ENCODE results near the gene SLC15A4. TPM values are rescaled to one million over a fixed set of nuclear protein-coding genes. Genes with fewer than 3 reads are reported as not detected.

Gene SLC15A4
- total RNA-seq, 2 donors from 2014 or later = 15.5 to 17.2 TPM

DNA sequence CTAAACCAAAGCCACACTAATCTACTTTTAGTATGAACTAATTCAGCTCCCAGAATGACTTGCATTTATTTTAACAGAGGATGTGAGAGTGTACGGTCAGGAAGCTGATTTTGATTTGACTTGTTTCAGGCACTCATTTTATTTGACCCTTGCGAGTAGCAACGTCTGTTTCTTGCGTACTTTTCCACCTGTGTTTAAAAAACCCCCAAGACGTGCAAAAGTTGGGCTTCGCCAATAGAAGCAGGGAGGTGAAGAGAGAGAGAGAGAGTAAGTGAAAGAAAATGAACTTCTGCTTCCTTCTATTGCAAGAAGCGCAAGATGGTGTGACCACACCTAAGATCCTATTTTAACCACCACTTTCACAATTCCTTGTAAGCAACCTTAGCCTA, 6.7 kb upstream of the SLC15A4 start:
- peak overlapping the region; percentile 27 for H3K27ac Mint-ChIP-seq
- H3K9me3 ChIP-seq (ENCODE audit: control insufficient read depth, low read length, poor library complexity, severe bottlenecking) = no peaks in the 10 kb centered on the region
- ATAC-seq (peak; percentile 53), DNase-seq (no peak)
- H3K36me3 Mint-ChIP-seq (ENCODE audit: low read depth) = no peaks in the 10 kb centered on the region
- peaks cover 22% of the 10 kb centered on the region for H3K27me3 Mint-ChIP-seq
- H3K4me1 Mint-ChIP-seq = peaks cover 9% of the 10 kb centered on the region
- no peak overlapping the region for H3K4me3 Mint-ChIP-seq

- Mint-ChIP-seq H3K4me1 (peaks cover 7% of the 10 kb centered on the region), H3K27ac (peak overlapping the region; percentile 27), H3K36me3 (ENCODE audit: low read depth) (no peaks in the 10 kb centered on the region), H3K4me3 (no peak overlapping the region), H3K27me3 (peaks cover 17% of the 10 kb centered on the region)
- DNase-seq (no peak), ATAC-seq (peak; percentile 76)
- no peaks in the 10 kb centered on the region for H3K9me3 ChIP-seq (ENCODE audit: control insufficient read depth, low read length, poor library complexity, severe bottlenecking)
These were observed 6.2 kb upstream of the SLC15A4 start for GRCh38 chr12:128829861-128830504.

GRCh38 chr12:128827724-128828123, 4.0 kb upstream of the SLC15A4 start:
- H3K27me3 Mint-ChIP-seq = peaks cover 17% of the 10 kb centered on the region
- ATAC-seq (no peak), DNase-seq (no peak)
- H3K4me1 Mint-ChIP-seq = peaks cover 9% of the 10 kb centered on the region
- H3K4me3 Mint-ChIP-seq = no peak overlapping the region
- no peak overlapping the region for H3K27ac Mint-ChIP-seq
- H3K36me3 Mint-ChIP-seq (ENCODE audit: low read depth) = no peaks in the 10 kb centered on the region
- H3K9me3 ChIP-seq (ENCODE audit: control insufficient read depth, low read length, poor library complexity, severe bottlenecking) = no peaks in the 10 kb centered on the region

DNA sequence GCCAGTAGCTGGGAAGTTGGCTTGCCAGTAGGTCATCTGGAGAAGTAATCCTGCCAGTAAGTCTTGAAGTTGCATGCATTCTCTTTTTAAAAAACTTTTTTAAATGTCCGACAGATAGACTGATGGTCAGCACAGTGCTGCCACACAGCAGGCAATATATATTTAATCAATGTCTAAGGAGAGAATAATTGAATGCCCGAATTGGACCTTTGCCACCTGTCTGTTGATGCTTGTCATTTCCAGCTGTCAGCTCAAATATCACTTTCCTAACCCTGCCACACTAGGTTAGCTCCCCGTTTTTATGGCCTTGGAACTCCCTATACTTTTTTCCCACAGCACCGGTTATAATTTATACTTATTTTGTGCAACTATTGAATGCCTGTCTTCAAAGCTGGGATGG, 2.1 kb upstream of the SLC15A4 start:
- no peaks in the 10 kb centered on the region for H3K9me3 ChIP-seq (ENCODE audit: control insufficient read depth, low read length, poor library complexity, severe bottlenecking)
- H3K36me3 Mint-ChIP-seq (ENCODE audit: low read depth) = no peaks in the 10 kb centered on the region
- peaks cover 18% of the 10 kb centered on the region for H3K4me1 Mint-ChIP-seq
- H3K27ac Mint-ChIP-seq = no peak overlapping the region
- DNase-seq (no peak), ATAC-seq (no peak)
- H3K4me3 Mint-ChIP-seq = no peak overlapping the region
- H3K27me3 Mint-ChIP-seq = peaks cover 17% of the 10 kb centered on the region

GRCh38 chr12:128823216-128823915, 392 bp downstream of the SLC15A4 start:
- ATAC-seq (peak; percentile 69), DNase-seq (no peak)
- Mint-ChIP-seq H3K36me3 (ENCODE audit: low read depth) (no peaks in the 10 kb centered on the region), H3K27me3 (no peaks in the 10 kb centered on the region), H3K4me3 (peak overlapping the region; percentile 83), H3K4me1 (peaks cover 21% of the 10 kb centered on the region), H3K27ac (no peak overlapping the region)
- H3K9me3 ChIP-seq (ENCODE audit: control insufficient read depth, low read length, poor library complexity, severe bottlenecking) = no peaks in the 10 kb centered on the region

DNA sequence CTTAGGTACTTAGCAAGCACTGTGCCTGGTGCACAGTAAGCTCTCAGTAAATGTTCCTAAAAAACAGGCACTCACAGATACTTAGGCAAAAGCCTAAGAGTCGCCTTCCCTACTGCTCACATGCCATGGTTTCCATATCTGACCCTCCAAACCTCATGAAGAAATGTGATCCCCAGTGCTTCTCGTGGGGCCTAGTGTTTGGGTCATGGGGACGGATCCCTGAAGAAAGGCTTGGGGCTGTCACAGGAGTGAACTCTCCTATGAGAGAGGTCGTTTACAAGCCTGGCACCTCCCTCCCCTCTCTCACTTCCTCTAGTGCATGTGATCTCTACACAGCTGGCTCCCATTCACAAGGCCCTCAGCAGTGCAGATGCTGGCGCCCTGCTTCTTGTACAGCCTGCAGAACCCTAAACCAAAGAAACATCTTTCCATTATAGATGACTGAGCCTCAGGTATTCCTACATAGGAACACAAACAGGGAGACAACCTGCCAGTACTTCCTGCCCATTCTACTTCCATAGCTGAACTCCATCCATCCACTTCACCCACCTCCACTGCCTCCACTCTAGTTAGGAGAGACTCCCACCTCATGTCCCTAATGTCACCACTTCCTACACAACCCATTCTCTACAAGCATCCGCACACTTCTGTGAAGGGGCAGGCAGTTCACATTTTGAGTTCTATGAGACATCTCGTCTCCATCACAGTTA, 2.9 kb downstream of the SLC15A4 start:
- ATAC-seq = peak; percentile 20
- H3K4me3 Mint-ChIP-seq = peak overlapping the region; percentile 39
- no peaks in the 10 kb centered on the region for H3K9me3 ChIP-seq (ENCODE audit: control insufficient read depth, low read length, poor library complexity, severe bottlenecking)
- H3K27ac Mint-ChIP-seq = peak overlapping the region; percentile 78
- H3K27me3 Mint-ChIP-seq = no peaks in the 10 kb centered on the region
- no peaks in the 10 kb centered on the region for H3K36me3 Mint-ChIP-seq (ENCODE audit: low read depth)
- H3K4me1 Mint-ChIP-seq = peaks cover 36% of the 10 kb centered on the region
- no peak for DNase-seq

DNA sequence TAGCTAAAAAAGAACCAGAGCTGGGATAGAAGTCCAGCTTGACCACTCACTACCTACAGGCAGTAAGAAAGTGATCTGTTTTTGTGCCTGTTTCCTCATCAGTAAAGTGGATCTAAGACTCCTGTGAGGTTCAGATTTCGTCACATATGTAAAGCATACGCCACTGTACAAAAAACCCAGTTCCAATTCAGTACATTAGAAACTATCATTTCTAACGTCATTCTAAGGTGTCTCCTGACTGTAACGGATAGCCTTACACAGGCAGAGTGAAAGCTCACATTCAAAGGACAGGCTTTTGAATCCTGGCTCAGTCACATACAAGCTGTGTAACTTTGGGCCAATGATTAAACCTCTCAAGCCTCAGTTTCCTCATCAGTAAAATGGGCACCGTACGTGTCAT, 3.5 kb downstream of the SLC15A4 start:
- ATAC-seq (no peak), DNase-seq (no peak)
- Mint-ChIP-seq H3K27ac (no peak overlapping the region), H3K4me1 (peaks cover 39% of the 10 kb centered on the region), H3K27me3 (no peaks in the 10 kb centered on the region), H3K4me3 (no peak overlapping the region), H3K36me3 (ENCODE audit: low read depth) (no peaks in the 10 kb centered on the region)
- H3K9me3 ChIP-seq (ENCODE audit: control insufficient read depth, low read length, poor library complexity, severe bottlenecking) = no peaks in the 10 kb centered on the region

- H3K36me3 Mint-ChIP-seq (ENCODE audit: low read depth) = no peaks in the 10 kb centered on the region
- H3K4me1 Mint-ChIP-seq = peaks cover 37% of the 10 kb centered on the region
- no peak overlapping the region for H3K4me3 Mint-ChIP-seq
- no peaks in the 10 kb centered on the region for H3K27me3 Mint-ChIP-seq
- DNase-seq = no peak
- H3K27ac Mint-ChIP-seq = no peak overlapping the region
- H3K9me3 ChIP-seq (ENCODE audit: control insufficient read depth, low read length, poor library complexity, severe bottlenecking) = no peaks in the 10 kb centered on the region
- ATAC-seq = no peak
These were observed 4.2 kb downstream of the SLC15A4 start for GRCh38 chr12:128819293-128820144.

- Mint-ChIP-seq H3K27me3 (no peaks in the 10 kb centered on the region), H3K4me3 (no peak overlapping the region), H3K36me3 (ENCODE audit: low read depth) (no peaks in the 10 kb centered on the region), H3K4me1 (peaks cover 40% of the 10 kb centered on the region), H3K27ac (peak overlapping the region; percentile 85)
- DNase-seq (no peak), ATAC-seq (no peak)
- no peaks in the 10 kb centered on the region for H3K9me3 ChIP-seq (ENCODE audit: control insufficient read depth, low read length, poor library complexity, severe bottlenecking)
These were observed 5.4 kb downstream of the SLC15A4 start for GRCh38 chr12:128818065-128819022.

DNA sequence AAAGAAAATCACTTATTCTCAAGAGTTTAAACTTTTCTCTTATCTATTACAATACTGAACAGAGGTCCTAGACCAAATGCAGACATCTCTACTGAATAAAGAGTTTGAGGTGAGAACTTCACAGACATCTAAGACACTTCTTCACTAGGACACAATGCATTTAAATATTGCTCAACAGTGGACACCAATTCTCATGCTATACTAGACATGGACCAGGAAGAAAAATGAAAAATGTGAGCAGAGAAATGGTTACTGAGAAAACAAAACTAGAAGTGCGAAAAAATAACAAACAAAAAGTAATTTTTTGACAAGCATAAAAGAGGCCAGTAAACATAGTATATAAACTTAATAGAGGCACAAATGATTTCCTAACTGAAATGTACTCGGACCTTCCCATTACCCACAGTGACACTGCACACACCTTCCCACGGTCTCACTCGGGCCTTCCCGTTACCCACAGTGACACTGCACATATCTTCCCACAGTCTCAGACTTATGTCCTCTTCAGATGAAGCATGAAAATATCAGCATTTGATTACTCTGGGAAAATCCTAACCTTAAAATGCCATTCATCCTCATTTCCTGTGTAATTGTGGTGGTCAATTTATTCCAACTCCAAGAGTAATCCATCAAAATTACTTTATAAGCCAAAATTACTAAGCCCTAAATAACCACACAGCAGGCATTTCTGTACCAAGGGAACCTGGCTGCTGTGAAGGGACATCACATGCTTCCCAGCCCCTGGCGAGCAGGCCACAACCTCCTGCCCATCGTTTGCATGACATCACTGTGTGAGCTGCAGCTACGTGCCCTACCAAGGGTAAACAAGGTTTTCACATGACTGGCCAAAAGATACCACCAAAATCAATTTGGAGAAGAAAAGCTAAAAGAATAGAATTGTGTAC, 6.4 kb downstream of the SLC15A4 start:
- no peaks in the 10 kb centered on the region for H3K36me3 Mint-ChIP-seq (ENCODE audit: low read depth)
- DNase-seq = no peak
- peaks cover 44% of the 10 kb centered on the region for H3K4me1 Mint-ChIP-seq
- H3K27me3 Mint-ChIP-seq = no peaks in the 10 kb centered on the region
- no peaks in the 10 kb centered on the region for H3K9me3 ChIP-seq (ENCODE audit: control insufficient read depth, low read length, poor library complexity, severe bottlenecking)
- peak; percentile 38 for ATAC-seq
- H3K4me3 Mint-ChIP-seq = no peak overlapping the region
- H3K27ac Mint-ChIP-seq = peak overlapping the region; percentile 85

DNA sequence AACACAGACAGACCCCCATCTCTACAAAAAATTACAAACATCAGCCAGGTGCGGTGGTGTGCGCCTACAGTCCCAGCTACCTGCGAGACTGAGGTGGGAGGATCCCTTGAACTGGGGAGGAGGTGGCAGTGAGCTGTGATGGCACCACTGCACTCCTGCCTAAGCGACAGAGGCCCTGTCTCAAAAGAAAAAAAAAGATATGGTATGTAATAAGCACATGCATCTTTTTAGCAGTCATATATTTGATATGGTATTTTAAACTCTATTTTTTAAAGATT, 7.2 kb downstream of the SLC15A4 start:
- no peak overlapping the region for H3K4me3 Mint-ChIP-seq
- ATAC-seq = no peak
- DNase-seq = no peak
- no peaks in the 10 kb centered on the region for H3K27me3 Mint-ChIP-seq
- no peak overlapping the region for H3K27ac Mint-ChIP-seq
- H3K9me3 ChIP-seq (ENCODE audit: control insufficient read depth, low read length, poor library complexity, severe bottlenecking) = no peaks in the 10 kb centered on the region
- H3K36me3 Mint-ChIP-seq (ENCODE audit: low read depth) = no peaks in the 10 kb centered on the region
- H3K4me1 Mint-ChIP-seq = peaks cover 43% of the 10 kb centered on the region

All from T-helper 17 cell (primary cell).